Erythroblast (primary cell): ENCODE measurements around the gene ANKH.
A peak's percentile ranks its signal among the peaks of the same experiment; 100 is the strongest.

Source experiments
- DNase-seq, 2 experiments: peaks; one replicate each; lab custom pipeline; 2025; lab: John Stamatoyannopoulos, UW
- GATA1 ChIP-seq: IDR thresholded peaks from 2 replicates; pipeline ENCODE4 v1.6.1; 2011; ENCODE audit warnings: low read depth, mild to moderate bottlenecking, control low read depth, low read length, moderate library complexity
- POLR2A ChIP-seq: IDR thresholded peaks from 2 replicates; pipeline ENCODE4 v1.6.1; 2011; ENCODE audit warnings: mild to moderate bottlenecking, low read length

ANKH gene

DNA sequence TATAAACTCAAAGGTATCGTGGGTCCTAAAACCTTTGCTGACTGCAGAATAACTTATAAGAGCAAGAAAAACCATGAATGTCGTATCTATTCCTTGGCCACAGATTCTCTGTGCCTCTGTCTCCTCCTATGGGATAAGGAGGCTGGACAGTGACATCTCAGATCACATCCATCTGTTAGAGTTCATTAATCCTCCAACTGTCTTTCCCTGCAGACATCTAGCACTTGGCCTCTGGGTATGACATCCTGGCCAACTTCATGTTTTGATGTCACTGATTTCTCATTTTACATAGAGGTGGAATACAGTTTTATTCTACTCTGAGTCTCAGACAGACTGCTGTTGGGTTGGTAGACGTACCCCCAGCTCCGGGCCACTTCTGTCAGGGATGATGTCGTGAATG, 120.9 kb downstream of the ANKH start:
- no peak for DNase-seq
- TF ChIP-seq POLR2A (no peak), GATA1 (no peak)

DNA sequence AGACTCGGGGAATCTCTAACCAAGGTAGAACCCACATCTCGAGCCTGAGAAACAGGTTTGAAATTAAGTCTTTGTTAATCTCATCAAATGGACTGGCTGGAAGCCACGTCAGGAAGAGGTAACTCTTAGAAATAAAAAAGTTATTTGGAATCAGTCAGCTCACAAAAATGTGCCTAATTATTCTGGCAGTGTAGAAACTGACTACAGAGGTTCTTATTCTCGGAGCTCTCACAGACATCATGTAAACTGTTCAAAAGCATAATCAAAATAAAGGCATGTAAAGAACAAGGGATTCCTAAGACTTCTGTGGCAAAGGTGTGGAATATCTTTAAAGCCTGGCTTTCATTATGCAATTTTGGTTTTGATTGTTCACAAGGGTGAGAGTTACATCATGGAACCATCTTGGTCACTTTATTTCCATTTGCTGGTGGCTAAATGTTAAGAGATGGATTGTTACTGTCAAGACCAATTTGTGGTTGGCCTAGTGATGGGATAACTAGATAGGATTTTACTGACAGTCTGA, 121.9 kb downstream of the ANKH start:
- no peak for TF ChIP-seq GATA1
- TF ChIP-seq POLR2A = no peak
- no peak for DNase-seq

GRCh38 chr5:14748180-14748900, 123.2 kb downstream of the ANKH start:
- no peak for DNase-seq
- TF ChIP-seq GATA1 = no peak
- no peak for TF ChIP-seq POLR2A

DNA sequence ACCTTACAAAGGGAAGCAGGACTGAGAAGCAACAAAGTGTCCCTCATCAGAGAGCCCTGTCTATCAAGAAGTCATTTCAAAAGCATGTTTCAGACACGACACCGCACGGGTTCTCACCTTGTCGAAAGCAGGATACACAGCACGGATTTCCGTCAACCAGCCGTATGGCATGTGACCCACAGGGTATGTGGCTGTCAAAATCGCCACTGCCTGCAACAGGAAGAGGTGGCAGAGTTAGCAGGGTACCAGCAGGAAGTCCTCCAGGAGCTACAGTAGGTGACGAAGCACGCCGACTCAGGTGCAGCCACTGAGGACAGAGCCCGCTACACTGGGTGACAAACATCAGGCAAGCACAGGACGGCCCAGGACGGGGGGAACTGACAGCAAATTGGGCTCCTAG, 125.8 kb downstream of the ANKH start:
- TF ChIP-seq GATA1 = no peak
- TF ChIP-seq POLR2A = no peak

DNA sequence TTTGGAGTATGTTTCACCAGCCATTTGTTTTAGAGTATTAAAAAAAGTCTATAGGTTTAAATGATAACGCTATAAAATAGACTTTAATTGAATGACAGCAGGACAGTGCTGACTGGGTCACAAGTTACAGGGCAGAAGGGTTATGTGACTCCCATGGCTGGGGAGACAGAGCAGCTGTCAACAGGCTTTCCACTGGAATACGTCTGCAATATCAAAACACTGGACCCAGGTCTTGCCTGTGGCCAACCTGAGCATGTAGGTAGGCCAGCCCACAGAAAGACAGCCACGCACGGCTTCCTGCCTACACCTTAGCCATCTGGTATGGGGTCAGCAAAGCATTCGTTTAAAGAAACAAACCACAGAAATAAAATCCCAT, 126.4 kb downstream of the ANKH start:
- TF ChIP-seq GATA1 = no peak
- TF ChIP-seq POLR2A = no peak
- no peak for DNase-seq

More for the DNA sequence above, 125.8 kb downstream of the ANKH start:
- no peak for DNase-seq

GRCh38 chr5:14744296-14745187, 127.0 kb downstream of the ANKH start:
- TF ChIP-seq GATA1 (no peak), POLR2A (no peak)
- DNase-seq = no peak

- no peak for TF ChIP-seq GATA1
- no peak for TF ChIP-seq POLR2A
These were observed 127.8 kb downstream of the ANKH start for GRCh38 chr5:14743601-14744295.

GRCh38 chr5:14742498-14742897, 129.1 kb downstream of the ANKH start:
- DNase-seq = peak; percentile 10 to 20
- TF ChIP-seq POLR2A (no peak), GATA1 (no peak)

More at GRCh38 chr5:14743601-14744295, 127.8 kb downstream of the ANKH start:
- no peak for DNase-seq

DNA sequence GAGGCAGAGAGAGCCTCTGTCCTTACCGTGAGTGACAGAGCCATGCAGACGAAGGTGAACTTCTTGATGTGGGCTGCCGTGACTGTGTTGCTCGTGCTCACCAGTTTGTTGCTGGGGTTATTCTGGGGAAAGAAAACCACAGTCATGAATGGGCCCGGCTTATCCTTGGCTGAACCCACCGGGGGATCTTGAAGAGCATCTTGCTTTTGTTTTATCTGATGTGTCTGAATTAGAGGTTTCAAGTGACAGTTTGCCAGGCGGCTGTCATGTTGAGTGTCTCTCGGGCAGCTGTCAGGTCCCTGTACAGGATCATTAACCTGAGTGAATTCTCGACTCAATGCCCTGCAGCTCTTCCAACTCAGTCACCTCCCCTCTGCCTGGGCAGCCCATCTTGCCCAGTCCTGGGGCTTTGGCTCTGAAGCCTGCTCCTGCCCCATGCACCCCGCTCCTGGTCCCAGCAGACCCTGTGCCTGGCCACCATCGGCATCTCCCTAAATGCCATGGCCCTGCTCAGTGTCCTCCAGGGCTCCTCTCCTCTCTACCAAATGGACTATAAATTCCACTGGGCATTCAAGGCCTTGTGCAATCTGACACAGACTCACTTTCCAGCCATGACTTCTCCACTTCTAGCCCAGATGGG, 129.7 kb downstream of the ANKH start:
- DNase-seq = no peak

DNA sequence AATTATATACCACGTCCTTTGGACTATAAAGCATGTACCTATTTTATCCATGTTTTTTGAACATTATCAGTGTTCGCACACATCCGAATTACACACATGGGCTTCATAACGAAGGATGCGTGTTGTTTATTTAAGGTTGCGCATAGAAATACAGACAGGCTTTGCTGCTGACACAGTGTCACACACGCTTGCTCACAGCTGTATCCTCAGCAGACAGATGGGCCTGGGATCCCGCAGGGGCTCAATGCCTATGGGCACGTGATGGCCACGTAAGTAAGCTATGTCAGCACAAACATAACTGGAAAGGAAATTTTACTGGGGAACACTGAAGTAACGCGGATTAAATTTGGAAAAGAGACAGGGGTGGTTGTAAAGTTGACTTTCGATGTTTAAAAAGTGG, 130.4 kb downstream of the ANKH start:
- TF ChIP-seq GATA1 = no peak
- no peak for TF ChIP-seq POLR2A

More for the DNA sequence above, 129.7 kb downstream of the ANKH start:
- TF ChIP-seq GATA1 (no peak), POLR2A (no peak)

DNA sequence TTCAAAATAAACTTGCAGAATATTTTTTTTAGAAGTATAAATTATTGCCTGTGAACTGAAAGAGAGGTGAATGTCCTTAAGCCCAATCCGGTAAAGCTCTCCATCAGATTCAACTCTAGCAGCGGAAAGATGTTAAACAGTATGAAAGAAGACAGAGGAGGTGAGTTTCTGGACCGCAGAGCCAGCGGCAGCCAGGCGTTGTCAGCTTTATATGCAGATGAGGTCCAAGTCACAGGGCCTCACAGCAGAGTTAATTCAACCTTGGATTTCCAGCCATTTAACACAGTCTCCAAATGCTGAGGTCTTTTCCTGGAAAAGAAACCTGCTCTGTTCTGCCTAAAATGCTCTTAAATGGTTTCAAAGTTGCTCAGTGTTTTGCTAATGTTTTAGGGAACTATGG, 131.6 kb downstream of the ANKH start:
- TF ChIP-seq GATA1 (no peak), POLR2A (no peak)
- DNase-seq = no peak

More for the DNA sequence above, 130.4 kb downstream of the ANKH start:
- DNase-seq = no peak

DNA sequence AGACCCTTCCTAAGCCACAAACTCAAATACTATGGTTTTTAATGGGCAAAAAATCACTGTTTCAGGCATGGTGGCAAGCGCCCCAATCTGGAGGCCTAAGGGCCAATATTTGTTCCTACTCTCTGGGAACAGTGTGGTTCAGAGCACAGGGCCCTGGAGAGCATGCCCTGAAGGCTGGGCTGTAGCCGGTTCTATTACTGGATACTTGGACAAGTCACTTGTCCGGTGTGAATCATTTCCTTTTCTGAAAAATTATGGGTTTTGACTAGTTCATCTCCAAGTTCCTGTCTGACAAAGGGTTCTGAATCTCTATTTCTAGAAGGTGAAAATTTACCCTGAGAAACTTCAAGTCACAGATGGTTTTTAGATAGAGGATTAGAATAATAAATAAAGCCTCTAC, 132.0 kb downstream of the ANKH start:
- no peak for DNase-seq
- TF ChIP-seq GATA1 (no peak), POLR2A (no peak)

DNA sequence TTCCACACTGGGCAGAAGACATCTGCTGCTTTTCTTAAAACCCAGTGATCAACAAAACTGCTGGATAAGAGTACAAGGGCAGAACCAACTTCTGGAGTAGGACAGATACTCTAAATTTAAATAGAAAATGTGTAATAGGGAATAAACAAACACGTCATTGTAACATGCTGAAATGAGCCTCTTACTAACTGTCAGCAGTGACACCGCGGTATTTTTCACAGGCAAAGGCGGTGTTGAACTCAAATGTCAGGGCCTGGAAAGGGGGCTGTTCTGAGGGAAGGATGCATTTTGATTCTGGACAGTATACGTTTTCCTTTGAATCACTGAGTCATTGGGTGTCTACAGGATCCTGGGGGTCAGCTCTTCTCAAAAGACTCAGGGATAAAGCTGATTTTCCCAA, 133.5 kb downstream of the ANKH start:
- DNase-seq = no peak
- TF ChIP-seq POLR2A (no peak), GATA1 (no peak)

DNA sequence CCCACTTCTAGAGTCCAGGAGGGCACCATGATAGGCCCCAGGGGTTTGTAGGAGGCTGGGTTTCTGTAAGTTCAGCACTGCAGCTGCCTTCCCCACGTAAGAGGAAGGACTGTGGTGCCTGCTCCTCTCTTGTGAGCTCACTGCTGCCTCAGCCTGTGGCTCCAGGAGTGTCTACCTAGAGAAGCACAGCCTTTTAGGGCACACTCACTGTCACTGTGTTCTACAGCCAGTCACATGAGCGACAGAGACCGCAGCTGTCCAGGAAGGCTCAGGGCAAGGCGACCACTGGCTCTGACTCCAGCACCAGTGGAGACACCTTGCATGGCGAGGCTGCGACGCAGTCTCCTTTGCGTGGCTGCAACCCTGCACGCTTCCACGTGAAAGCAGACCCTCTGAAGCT, 134.3 kb downstream of the ANKH start:
- DNase-seq = no peak
- TF ChIP-seq POLR2A (no peak), GATA1 (no peak)
